Testis (tissue), 3 donors: ENCODE measurements around the gene COG4. TPM values are rescaled to one million over a fixed set of nuclear protein-coding genes. Genes with fewer than 3 reads are reported as not detected.
A peak's percentile ranks its signal among the peaks of the same experiment; 100 is the strongest.

Experiments used
- DNase-seq: peaks from one replicate; pipeline ENCODE4 v3.0.0-alpha.2; 2019
- H3K27ac ChIP-seq, 2 donors: fragments of 200-600 bp; sonication (generic); one replicate each; pipeline ENCODE4 v1.5.1; 2019
- H3K27me3 ChIP-seq: fragments of 200-600 bp; sonication (generic); one replicate; pipeline ENCODE4 v1.5.1; 2019
- H3K36me3 ChIP-seq: fragments of 200-600 bp; sonication (generic); one replicate; pipeline ENCODE4 v1.5.1; 2017; ENCODE audit warnings: low read depth; ENCODE audit errors: missing control alignments
- H3K4me1 ChIP-seq: fragments of 200-600 bp; sonication (generic); one replicate; pipeline ENCODE4 v1.5.1; 2019
- H3K4me3 ChIP-seq, 2 donors: fragments of 200-600 bp; sonication (generic); one replicate each; pipeline ENCODE4 v1.5.1; 2017 to 2019
- H3K9me3 ChIP-seq: fragments of 200-600 bp; sonication (generic); one replicate; pipeline ENCODE4 v1.5.1; 2017
- CTCF ChIP-seq, 3 experiments: fragments of 450-650 bp in 2 of 3; fragments of 200-600 bp in 1 of 3; sonication (generic) in 1 of 3; IDR thresholded peaks; one replicate each; pipeline ENCODE4 v1.5.1; 2016 to 2019; ENCODE audit warnings: antibody characterized with exemption in 3 of 3, mild to moderate bottlenecking in 2 of 3, moderate library complexity in 1 of 3
- POLR2A ChIP-seq: fragments of 450-650 bp; IDR thresholded peaks from one replicate; pipeline ENCODE4 v1.6.1; 2017; ENCODE audit warnings: antibody characterized with exemption, mild to moderate bottlenecking, moderate library complexity
- WGBS, 2 donors: methylation state at CpG; one replicate each; pipeline ENCODE4 v1.1.5; 2018; 5-methylcytosine and 5-hydroxymethylcytosine counted together
- intact Hi-C: fragments of 100-400 bp; cut with DNase I; formaldehyde crosslinking; loops from one replicate; pipeline ENCODE4 v1.15.1; 2023; ENCODE audit warnings: low total_unique reads
- polyA plus RNA-seq: library from polyadenylated mRNA; stranded (reverse); fragments of 350-450 nt; fragmentation: Illumina TruSeq; extraction: RNeasy Lipid Tissue Mini Kit (QIAGEN cat#74804); gene quantifications from one replicate; pipeline ENCODE4 v1.2.3, GENCODE V29; 2014; ENCODE audit warnings: low read depth, low replicate concordance; ENCODE audit not compliant: insufficient read depth
- small RNA-seq, 2 donors: library from RNA; depleted of rRNA; stranded (forward); fragments of <200 nt; gene quantifications; one replicate each; pipeline ENCODE3, GENCODE V24; 2016
- total RNA-seq, 2 donors: library from RNA; depleted of rRNA; stranded (reverse); fragments of >200 nt; gene quantifications; one replicate each; pipeline ENCODE4 v1.2.3, GENCODE V29; 2016

The COG4 gene
- total and polyA plus RNA-seq, 3 donors from 2014 or later = 65.9 to 85.9 (median 85.2) TPM

GRCh38 chr16:70430667-70431536 lies 92.5 kb downstream of the COG4 start:
- Histone ChIP-seq H3K27me3 (no peaks in the 10 kb centered on the region), H3K9me3 (no peaks in the 10 kb centered on the region), H3K4me1 (peaks cover 70% of the 10 kb centered on the region), H3K4me3 (no peak overlapping the region), H3K27ac (peak overlapping the region; percentile 61 to 63), H3K36me3 (no peaks in the 10 kb centered on the region)
- WGBS, 2 donors = 41 to 58% methylated on average over 11 of the region's 11 CpGs
- no peak for DNase-seq
- intact Hi-C loops = no loop called here
- TF ChIP-seq CTCF (IDR thresholded peaks at IDR 0.05) (no peak), POLR2A (no peak)

Small RNA genes lying within 50 kb of the gene (small RNA-seq; reads per million reads assigned to genes)
- gene RNU6-23P (0 to 0.09 reads per million in 2 donors), gene RPS27P26 (0 reads per million in 2 donors), gene SNORD111 (452 to 547 reads per million in 2 donors), gene SNORD111B (150 to 161 reads per million in 2 donors)

Other genes with a start within 250 kb of the COG4 start
- gene AARS1, start 234.0 kb downstream of the COG4 start, total RNA-seq = 10 to 100 TPM; 68.7 to 68.9 TPM
- 56.8 TPM for gene AARS1, start 234.0 kb downstream of the COG4 start, polyA plus RNA-seq
- 10 to 100 TPM; 59.5 to 80.2 TPM for gene DDX19B, start 224.4 kb downstream of the COG4 start, total RNA-seq
- gene DDX19B, start 224.4 kb downstream of the COG4 start, polyA plus RNA-seq = 123 TPM
- gene DDX19A, start 176.7 kb downstream of the COG4 start, total RNA-seq = 10 to 100 TPM; 41.3 to 43.5 TPM
- gene DDX19A, start 176.7 kb downstream of the COG4 start, polyA plus RNA-seq = 26.5 TPM
- gene ST3GAL2, start 84.5 kb downstream of the COG4 start, total RNA-seq = 10 to 100 TPM; 32.5 to 46.2 TPM
- gene ST3GAL2, start 84.5 kb downstream of the COG4 start, polyA plus RNA-seq = 20.2 TPM
- gene FCSK, start 69.0 kb downstream of the COG4 start, total RNA-seq = 10 to 100 TPM; 26.4 to 36.3 TPM
- 12.4 TPM for gene FCSK, start 69.0 kb downstream of the COG4 start, polyA plus RNA-seq
- gene SF3B3, start 262 bp upstream of the COG4 start, total RNA-seq = 100 to 1,000 TPM; 143 to 181 TPM
- gene SF3B3, start 262 bp upstream of the COG4 start, polyA plus RNA-seq = 134 TPM
- gene IL34, start 123.0 kb upstream of the COG4 start, total RNA-seq = 10 to 100 TPM in 1 of 2 donors, 1 to 10 TPM in 1; 5.4 to 11.9 TPM
- 7.9 TPM for gene IL34, start 123.0 kb upstream of the COG4 start, polyA plus RNA-seq
- 10 to 100 TPM; 25.6 to 28.7 TPM for gene MTSS2, start 162.5 kb upstream of the COG4 start, total RNA-seq
- gene MTSS2, start 162.5 kb upstream of the COG4 start, polyA plus RNA-seq = 24.6 TPM